ENCODE measurements around the gene STRIP1.

The STRIP1 gene

DNA sequence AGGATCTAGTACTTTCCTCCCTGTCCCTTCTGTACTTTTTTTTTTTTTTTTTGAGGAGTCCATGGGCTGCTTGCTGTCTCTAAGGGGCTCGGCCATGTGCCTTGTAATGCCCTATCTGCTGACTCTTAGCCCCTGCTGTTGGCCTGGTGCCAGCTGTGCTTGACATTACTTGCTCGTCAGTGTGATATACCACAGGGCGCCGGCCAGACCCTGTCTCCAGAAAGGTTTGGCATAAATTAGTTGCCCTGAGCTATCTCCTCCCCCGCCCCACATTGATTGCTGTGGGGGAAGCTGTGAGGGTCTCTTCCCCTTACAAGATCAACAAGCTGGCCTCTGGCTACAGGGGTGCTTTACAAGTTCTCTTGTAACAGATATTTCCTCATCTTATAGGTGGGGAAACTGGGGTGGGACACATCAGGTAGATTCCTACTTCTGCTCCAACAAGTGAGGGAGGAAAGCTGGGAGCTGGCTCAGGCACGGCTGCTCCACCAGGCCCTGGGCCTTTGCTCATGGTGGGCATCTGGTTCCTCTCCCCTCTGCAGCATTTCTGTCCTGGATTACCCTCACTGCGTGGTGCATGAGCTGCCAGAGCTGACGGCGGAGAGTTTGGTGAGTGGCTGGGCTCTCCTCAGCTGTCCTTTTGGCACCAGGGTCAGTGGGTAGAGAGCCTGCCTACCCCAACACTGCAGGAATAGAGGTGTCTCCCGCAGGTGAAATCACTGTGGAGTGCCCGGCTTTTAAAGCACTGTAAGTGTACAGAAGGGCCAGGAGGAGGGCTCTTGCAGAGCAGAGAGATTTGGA lies 15.6 kb downstream of the STRIP1 start:
- no peak for DNase-seq (ENCODE audit: low read depth in 2 of 2)

DNA sequence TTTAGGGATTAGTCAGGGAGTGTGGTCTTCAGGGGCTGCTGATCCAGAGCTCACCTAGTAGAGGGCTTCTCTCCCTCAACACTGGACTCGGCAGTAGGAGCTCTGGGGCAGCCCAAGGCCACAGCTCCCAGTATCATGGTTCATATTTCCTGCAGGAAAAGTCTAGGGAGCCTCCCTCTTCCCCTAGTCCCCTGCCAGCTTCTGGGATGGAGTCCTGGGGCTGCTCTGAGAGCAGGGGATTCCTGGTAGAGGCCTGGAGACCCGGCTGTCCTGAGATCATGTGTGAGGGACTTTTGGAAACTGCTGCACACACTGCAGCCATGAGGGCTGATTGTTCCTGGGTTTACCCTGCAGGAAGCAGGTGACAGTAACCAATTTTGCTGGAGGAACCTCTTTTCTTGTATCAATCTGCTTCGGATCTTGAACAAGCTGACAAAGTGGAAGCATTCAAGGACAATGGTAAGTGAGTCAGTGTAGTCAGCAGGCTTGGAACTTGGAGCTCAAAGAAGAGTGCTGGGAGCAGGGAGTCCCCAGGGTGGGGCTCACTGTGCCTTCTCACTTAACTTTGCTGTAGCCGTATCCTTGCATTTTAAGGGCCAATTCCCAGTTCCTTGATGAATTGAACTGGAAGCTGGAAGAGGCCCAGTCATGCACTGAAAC lies 16.3 kb downstream of the STRIP1 start:
- DNase-seq (ENCODE audit: low read depth in 2 of 2) = no peak

DNA sequence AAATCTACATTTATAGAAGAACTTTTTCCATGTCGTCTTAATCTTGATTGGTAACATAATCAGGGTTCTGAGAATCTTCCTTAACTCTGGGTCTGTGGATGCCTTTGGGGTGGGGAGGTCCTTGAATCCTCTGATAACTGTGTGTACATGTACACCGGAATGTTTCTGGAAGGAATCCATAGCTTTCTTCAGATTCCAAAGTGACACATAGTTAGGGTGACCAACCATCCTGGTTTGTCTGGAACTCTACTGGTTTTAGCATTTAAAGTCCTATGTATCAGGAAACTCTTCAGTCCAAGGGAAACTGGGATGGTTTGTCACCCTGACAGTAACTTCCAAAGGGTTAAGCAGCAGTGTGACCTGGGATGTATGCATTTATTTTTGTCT lies 16.8 kb downstream of the STRIP1 start:
- DNase-seq (ENCODE audit: low read depth in 2 of 2) = no peak

DNA sequence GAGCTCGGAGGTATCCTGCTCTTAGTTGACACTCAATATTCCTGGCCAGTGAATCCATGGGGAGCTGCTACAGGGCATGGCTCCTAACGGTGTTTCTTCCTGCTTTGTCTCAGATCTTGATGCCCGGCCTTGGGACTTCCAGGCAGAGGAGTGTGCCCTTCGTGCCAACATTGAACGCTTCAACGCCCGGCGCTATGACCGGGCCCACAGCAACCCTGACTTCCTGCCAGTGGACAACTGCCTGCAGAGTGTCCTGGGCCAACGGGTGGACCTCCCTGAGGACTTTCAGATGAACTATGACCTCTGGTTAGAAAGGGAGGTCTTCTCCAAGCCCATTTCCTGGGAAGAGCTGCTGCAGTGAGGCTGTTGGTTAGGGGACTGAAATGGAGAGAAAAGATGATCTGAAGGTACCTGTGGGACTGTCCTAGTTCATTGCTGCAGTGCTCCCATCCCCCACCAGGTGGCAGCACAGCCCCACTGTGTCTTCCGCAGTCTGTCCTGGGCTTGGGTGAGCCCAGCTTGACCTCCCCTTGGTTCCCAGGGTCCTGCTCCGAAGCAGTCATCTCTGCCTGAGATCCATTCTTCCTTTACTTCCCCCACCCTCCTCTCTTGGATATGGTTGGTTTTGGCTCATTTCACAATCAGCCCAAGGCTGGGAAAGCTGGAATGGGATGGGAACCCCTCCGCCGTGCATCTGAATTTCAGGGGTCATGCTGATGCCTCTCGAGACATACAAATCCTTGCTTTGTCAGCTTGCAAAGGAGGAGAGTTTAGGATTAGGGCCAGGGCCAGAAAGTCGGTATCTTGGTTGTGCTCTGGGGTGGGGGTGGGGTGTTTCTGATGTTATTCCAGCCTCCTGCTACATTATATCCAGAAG lies 19.4 kb downstream of the STRIP1 start:
- DNase-seq (ENCODE audit: low read depth in 2 of 2) = peak; percentile 35 to 40

DNA sequence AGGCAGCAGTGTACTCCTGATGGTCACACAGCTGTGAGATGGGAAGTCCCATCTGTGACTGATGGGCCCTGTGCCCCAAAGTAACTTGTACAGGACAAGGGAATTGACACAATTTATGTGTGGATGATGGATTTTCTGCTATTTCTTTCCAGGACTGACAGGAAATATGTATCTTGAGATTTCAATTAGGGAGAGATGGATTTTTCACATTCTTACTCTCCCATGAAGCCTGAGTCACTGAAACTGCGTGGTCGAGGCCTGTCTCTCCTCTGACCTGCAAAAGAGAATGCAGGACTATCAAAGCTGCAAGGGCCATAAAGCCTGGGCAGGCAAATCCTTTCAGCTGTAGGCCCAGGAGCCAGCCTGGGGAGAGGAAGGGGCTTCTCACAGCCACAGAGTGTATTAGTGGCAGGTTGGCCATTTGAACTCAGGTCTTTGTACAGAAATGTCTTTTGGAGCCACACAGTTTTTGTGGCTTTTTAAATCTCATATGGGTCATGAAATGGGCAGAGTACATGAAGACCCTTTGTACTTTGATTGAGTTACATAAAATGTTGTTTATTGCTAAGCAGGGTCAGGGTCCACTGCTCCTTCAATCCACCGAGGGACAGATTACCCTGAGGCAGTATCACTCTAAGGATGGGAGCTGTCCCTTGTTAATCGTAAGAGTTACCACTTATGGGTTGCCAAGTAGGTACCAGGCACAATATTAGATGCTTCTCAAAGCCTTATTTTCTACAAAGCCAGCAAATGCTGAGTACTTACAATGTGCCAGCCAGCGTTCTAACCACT lies 21.3 kb downstream of the STRIP1 start:
- DNase-seq (ENCODE audit: low read depth in 2 of 2) = no peak

DNA sequence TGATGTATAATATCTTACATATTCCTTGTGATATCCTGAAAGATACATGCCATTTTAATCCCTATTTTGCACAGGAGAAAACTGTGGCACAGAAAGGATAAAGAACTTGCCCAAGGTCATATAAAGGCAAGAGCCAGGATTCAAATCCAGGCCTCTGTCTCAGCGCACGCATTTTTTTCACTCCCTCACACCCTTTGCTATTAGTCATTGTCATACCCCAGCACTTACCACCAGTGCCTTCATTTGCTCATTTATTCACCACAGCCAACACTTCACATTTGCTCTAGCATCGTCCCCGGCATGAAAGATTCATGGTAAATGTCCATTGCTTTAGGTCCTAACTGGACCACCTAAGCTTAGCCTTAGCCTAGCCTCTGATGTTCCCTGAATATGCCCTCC lies 21.9 kb downstream of the STRIP1 start:
- no peak for DNase-seq (ENCODE audit: low read depth in 2 of 2)

DNA sequence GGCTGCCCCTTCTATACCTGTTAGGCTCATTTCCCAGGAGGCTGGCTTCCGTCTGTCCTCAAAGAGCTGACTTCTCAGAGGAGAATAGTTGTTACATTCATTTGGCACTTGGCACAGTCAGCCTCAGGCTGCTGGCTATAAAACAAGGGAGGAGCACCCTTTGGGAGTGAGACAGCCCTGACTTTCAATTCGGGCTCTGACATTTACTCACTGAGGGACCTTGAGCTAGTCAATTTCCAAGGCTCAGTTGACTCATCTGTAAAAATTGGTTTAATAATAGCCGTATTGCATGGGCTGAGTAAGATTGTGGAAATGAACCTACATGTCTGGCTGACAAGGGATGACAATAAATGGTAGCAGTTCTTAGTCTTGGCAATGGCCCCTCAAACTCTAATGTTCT lies 22.4 kb downstream of the STRIP1 start:
- no peak for DNase-seq (ENCODE audit: low read depth in 2 of 2)

DNA sequence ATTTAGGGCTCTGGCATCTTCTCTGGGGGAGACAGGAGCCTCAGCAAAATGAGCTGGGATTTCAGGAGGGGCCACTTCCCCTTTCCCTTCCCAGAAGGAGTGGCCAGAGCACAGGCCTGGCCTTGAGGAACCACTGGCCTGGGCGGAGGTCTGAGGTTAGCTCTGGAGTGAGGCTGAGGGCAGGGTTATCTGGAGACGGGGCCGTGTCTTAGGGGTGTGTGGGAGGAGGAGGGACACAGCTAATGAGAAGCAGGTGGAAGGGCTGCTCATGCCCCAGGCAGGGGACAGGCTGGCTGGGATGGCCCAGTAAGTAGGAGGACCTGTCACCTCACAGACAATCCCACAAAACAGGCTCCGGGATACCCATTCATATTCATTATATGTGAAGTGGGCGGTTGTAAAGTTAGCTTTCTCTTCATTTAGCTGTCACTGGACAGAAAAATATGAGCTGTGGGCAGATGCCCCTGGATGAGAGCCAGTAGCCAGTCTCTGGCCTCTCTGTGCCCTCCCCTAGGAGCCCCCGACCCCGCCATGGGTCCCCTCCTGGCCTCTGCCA lies 23.6 kb downstream of the STRIP1 start:
- DNase-seq (ENCODE audit: low read depth in 2 of 2) = no peak

DNA sequence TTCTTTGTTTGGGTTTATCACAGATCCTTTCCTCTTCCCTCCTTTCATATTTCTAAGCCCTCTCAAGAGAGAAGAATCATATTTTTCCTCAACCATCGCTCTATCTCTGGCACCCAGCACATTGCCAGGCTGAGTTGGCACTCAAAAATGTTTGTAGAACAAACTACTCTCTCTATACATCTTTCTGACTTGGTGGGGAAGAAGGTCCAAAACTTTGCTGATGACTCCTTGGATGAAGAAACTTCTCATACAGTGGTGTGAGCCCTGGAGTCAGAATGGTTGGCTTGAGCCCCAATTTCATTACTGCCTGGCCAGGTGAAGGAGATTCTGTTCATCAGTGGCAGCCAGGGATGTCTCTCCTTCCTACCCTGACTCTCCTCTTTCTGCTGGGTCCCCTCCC lies 24.2 kb downstream of the STRIP1 start:
- DNase-seq (ENCODE audit: low read depth in 2 of 2) = no peak

DNA sequence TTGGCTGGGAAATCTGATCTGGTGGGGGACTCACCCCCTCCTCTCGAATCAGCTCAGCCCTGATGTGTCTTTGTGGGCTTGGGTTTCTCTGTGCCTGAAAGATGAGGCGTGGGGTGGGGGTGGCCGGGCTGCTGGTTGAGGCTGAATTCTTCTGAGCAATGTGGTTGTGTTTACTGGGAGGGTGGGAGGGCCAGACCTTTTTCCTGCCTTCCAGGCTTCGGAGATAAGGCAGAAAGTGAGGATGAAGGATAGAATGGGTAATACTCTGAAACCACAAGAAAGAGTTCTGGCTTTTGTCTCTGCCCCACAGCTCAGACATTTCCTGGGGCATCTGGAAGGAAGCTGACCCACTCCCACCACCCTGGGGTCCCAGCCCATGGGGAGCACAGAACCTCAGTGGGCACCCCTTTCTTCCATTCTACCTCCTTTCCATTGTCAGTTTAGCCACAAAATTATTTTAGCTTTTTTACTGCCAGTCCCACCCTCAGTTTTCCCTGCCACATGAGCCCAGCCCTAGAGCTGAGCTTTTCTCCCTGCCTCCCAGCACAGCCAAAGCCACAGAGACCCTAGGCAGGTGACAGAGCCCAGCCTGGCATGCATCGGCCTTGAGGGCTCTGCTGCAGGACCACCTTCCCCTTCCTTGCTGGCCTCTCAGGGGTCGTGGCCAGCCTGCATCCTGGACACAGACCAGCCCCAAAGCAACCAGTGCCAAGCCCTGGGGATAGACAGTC lies 24.9 kb downstream of the STRIP1 start:
- DNase-seq (ENCODE audit: low read depth in 2 of 2) = no peak

DNA sequence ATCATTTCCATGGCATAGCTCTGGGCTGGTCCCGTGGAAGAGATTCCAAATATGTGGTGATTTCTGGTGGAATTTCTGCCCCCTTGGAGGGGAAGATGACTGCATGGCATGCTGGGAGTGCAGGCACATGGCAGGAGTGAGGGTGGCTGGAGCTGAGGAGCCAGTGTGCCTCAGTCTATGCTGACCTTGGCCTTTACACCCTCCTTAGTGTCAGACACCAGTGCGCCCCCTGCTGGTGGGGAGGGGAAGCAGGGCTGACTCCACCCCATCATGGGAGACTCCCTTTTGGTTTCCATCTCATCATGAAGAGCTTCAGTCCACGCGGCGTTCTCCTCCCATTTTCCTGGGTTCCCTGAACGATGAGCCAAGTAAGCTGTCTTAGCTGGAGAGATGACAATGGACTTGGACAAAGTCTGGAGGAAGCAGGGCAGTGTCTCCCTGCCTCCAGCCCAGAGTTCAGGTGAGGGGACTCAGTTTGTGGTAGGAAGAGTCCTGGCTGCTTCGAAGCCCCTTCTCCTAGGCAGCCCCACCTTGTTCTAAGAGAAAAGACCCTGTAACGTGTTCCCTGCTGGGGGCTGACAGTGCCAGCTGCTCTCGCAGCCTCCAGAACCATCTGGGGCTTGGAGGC lies 25.7 kb downstream of the STRIP1 start:
- peak; percentile 40 to 45 for DNase-seq (ENCODE audit: low read depth in 2 of 2)

DNA sequence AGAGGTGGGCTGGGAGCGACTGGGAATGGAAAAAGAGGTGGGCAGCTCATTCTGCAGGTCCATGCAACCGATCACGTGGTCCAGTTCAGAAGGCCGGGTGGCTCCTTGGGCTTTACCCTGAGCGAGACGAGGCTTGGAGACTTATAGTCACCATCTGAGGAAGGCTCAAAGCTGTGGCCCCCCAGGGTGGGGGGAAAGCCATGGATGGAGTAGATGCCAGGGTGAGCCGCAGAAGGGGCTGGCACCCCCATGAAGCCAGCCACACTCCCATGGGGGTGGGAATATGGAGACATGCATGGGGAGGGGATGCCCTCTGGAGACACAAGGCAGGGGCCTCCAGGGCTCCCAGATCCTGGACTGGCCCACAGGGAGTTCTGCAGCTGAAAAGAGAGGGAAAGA lies 26.2 kb downstream of the STRIP1 start:
- no peak for DNase-seq (ENCODE audit: low read depth in 2 of 2)

DNA sequence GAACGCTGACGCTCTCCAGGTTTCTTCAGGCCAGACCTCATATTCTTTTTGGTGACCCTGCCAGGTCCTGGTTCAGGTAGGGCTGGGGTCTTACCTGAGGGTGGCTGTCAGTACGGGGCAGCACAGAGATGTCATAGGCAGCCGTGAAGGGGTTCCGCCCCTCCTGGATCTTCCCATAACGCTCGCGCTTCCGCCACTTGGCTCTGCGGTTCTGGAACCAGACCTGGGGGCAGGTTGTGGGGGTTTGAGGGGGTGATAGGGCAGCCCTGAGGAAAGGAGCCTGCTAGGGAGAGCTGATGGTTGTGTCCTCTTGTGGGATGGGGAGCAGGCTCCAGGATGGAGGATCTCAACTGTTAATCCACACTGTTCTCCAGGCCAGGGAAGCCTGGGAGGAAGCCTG lies 26.9 kb downstream of the STRIP1 start:
- DNase-seq (ENCODE audit: low read depth in 2 of 2) = no peak

DNA sequence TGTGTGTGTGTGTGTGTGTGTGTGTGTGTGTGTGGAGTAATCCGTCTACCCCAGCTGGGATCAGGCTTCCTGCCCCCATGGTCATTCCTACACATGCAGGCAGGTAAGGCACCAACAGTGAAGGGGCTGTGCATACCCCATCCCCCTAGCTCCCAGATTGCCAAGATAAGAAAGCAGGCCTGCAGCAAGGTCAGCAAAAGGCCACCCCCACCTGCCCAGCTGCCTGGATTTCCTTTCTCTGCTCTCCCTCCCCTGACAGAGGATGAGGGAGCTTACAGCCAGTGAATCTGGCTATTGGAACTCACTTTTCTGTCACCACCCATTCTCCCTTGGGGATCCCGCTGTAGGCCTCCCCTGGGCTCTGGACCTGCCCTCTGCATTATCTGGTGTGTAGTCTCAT lies 28.2 kb downstream of the STRIP1 start:
- DNase-seq (ENCODE audit: low read depth in 2 of 2) = no peak

DNA sequence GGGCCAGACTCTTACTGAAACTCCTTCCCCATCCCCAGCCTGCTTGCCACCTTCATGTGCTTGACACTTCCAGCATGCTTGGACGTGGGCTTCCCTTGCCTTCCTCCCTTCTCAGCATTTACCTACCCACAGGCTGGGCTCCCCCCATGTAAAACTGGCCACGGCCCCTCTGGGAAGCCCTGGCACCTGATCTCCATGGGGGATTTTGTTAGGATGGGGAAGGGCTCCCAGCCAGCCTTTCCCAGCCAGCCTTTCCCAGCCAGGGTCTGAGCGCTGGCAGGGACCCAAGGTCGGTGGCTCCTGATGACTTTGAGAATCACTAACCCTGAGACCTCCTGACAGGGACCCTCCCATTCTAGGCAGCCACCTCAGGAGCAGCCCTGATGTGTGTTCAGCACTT lies 29.4 kb downstream of the STRIP1 start:
- DNase-seq (ENCODE audit: low read depth in 2 of 2) = no peak

DNA sequence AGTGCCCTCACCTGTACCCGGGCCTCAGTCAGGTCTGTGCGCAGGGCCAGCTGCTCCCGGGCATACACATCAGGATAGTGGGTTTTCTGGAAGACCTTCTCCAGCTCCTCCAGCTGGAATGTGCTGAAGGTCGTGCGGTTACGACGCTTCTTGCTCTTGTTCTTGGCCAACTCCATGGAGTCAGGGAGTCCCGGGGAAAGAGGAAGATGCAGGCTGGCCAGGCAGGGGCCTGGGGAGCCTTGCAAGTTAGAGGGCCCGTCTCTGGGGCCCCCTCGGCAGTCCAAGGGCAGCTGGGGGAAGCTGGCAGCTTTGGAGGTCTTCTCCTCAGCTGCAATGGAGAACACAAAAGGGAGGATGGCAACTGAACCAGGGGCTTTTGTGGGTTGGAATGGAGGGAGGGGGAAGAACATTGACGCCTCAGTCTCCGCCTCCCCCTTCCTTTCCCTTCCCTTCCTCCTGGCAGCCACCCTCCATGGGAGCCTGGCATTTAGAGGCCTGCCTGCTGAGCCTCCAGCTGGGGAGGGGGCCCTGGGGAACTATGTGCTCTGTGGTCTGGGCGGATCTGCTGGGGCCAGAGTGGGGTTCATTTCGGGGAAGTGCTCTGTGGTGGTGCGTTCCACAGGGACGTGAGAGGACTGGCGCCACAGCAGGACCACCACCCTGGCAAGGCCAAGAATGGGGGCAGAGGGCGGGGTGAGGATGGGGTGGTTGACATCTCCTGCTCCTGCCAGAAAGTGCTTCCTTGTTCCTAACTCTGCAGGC lies 30.3 kb downstream of the STRIP1 start:
- DNase-seq (ENCODE audit: low read depth in 2 of 2) = no peak

DNA sequence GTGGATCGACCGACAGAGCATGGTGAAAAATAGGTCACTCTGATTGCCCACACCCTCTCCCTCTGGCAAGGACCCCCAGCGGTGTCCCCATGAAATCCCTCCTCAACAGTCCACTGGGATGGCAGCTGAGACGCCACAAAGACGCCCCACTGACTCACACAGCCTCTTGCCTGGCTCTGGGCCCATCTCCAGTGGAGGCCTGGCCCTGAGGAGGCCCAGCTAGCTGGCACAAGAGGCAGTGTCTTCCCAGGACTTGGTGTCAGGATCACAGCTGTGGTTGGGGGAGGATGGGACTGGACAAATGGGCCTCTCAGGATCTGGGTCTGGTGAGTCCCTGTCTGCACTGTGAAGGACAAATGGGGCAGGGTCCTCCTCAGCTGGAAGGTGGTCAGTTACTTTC lies 31.4 kb downstream of the STRIP1 start:
- no peak for DNase-seq (ENCODE audit: low read depth in 2 of 2)

DNA sequence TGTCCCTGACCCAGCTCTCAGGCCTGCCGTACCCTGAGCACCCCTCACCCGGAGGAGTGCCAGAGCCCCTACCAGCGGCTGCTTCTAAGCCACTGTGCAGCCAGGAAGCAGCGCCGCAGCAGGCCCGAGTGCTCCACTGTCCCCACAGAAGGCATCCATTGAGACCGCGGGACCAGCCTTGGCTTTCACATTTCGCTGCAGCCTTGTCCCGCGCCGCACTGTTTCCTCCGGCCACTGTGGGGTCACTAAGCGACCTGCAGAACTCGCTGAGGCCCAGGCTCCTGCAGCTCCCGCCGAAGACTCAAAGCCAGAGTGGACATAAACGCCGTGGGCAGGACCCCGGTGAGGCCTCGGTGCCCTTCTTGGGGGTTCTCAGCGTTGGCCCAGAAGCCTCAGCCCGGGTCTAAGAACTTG lies 33.1 kb downstream of the STRIP1 start:
- no peak for DNase-seq (ENCODE audit: low read depth in 2 of 2)

DNA sequence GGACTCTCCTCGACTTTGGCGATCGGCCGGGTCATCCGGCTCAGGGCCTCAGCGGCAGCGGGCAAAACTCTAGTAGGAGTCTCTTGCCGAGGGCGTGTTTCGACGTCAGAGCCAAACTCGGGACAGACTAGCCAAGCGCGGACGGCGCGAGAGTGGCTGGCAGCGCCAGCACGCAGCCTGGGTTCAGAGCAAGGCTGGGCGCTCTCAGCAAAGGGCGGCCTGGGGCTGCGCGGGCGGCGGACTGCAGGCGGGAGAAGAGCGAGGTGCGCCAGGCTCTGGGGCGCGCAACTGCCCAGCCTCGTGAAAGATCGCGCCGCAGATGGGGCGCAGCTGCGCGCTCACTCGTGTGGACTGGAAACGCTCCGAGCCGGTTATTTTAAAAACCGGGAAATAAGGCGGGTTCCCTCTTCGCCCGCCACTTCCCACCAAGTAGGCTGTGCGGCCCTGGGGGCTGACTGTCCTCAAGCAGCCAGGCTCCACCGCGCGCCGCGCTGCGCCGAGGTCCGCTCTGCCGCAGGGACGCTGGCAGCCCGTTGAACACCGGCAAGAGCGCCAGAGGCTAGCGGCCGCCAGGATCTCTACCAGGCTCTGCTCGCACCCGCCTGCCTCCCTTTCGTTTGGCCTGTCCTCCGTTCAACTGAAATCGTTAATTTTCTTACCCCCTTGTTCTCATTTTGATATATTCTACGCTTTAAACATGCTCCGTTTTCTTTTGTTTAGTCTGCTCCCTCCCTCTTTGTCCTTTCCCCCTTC lies 33.6 kb downstream of the STRIP1 start:
- no peak for DNase-seq (ENCODE audit: low read depth in 2 of 2)

Measured in stimulated activated CD8-positive, alpha-beta memory T cell treated with anti-CD3 and anti-CD28 coated beads, Interleukin-2, amount 100 ng/mL, for 1 hour (primary cell).